Right renal pelvis (tissue), 4 donors: ENCODE results near the gene NCF4. TPM values are rescaled to one million over a fixed set of nuclear protein-coding genes. Genes with fewer than 3 reads are reported as not detected.

Experiments
- DNase-seq, 4 donors: peaks; one replicate each; pipeline ENCODE4 v3.0.0-alpha.2; 2013; ENCODE audit warnings: low read depth in 4 of 4, low spot score in 3 of 4, missing footprints in 1 of 4
- polyA plus RNA-seq, 4 donors: library from polyadenylated mRNA; unstranded; fragments of 120-200 nt; gene quantifications; one replicate each; pipeline ENCODE4 v1.2.1, GENCODE V29; 2013; ENCODE audit not compliant: insufficient read length in 4 of 4

NCF4 gene
- polyA plus RNA-seq, 4 donors, result 1.5 to 2.9 (median 2.2) TPM

- no peak for DNase-seq
Observed at GRCh38 chr22:36835903-36836302, 24.9 kb upstream of the NCF4 start.

- DNase-seq, result no peak
Observed at GRCh38 chr22:36838119-36839030, 22.4 kb upstream of the NCF4 start.

DNA sequence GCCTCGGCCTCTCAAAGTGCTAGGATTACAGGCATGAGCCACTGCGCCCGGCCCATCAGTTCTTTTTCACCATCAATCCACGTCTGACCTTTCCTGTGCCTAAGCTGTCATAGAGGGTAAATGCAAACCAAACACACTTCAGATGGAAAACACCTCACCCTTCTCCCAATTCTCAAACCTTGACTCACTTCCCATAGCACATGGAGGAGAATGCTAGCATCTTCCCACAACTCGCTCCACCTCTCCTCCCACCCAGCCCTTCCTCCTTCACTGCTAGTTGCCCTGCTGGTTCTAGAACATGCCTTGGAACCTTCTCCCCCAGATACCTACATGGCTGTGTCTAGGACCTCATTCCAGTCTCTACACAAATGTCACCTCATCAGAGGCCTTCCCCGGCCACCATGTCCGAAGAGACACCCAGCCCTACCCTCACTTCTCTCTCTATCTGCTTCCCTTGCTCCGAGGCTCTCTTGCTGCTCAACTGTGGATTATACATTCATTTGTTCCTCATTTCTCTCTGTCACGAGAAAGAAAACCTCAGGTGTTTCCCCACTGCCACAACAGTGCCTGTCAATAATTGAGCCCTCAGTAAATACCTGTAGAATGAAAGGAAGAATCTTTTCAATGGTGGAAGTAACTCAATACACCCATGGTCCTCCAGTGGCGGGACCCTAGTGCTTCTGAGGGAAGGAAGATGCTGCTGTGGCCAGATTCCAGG is 21.3 kb upstream of the NCF4 start:
- no peak for DNase-seq

- no peak for DNase-seq
Observed at GRCh38 chr22:36840106-36840505, 20.7 kb upstream of the NCF4 start.

GRCh38 chr22:36846271-36846670 is 14.5 kb upstream of the NCF4 start:
- no peak for DNase-seq

GRCh38 chr22:36846949-36847348 is 13.9 kb upstream of the NCF4 start:
- no peak for DNase-seq

DNA sequence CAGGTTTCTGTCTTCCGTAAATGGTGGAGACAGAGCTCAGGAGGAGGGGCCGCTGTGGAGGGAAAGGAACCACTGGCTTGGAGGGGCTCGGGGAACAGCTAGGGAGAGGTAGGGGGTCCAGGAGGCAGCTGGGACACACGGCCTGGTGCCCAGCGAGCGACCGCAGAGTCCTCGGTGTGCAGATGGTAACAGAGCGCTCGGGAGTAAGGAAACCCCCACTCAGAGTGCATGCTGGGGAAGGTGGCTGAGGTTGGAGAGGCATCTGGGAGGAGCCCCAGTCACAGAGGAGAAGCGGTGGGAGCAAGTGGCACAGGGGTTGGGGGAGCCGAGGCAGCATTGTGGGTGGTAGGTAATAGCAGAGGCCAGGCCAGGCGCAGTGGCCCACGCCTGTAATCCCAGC is 10.8 kb upstream of the NCF4 start:
- DNase-seq, result no peak

GRCh38 chr22:36850682-36851081 is 10.1 kb upstream of the NCF4 start:
- DNase-seq, result no peak

DNA sequence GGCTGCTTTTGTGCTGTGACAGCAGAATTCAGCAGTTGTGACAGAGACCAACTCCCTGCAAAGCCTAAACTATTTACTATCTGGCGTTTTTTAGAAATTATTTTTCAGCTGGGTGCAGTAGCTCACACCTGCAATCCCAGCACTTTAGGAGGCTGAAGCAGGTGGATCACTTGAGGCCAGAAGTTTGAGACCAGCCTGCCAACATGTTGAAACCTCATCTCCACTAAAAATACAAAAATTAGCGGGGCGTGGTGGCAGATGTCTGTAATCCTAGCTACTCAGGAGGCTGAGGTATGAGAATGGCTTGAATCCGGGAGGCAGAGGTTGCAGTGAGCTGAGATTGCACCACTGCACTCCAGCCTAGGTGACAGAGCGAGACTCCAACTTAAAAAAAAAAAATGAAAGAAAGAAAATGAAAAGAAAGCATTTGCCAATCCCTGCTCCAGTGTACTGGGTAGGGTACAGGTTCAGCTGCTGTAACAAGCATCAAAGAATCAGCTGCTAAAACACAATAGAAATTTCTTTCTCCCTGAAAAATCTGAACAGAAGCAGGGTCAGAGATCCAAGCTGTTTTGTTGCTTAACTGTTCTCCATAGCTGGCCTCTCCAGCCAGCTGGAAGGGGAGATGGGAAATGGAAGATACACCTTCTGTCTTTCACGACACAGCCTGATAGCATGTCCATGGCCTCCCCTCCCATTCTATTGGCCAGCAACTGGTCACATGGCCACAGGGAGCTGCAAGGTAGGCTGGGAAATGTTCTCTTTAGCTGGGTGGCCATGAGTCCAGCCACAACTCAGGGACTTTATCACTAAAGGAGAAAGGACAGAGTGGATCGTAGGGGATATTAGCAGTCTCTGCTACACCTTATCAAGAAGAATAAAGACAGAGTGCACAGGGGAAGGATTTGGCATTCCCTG is 8.5 kb upstream of the NCF4 start:
- no peak for DNase-seq

DNA sequence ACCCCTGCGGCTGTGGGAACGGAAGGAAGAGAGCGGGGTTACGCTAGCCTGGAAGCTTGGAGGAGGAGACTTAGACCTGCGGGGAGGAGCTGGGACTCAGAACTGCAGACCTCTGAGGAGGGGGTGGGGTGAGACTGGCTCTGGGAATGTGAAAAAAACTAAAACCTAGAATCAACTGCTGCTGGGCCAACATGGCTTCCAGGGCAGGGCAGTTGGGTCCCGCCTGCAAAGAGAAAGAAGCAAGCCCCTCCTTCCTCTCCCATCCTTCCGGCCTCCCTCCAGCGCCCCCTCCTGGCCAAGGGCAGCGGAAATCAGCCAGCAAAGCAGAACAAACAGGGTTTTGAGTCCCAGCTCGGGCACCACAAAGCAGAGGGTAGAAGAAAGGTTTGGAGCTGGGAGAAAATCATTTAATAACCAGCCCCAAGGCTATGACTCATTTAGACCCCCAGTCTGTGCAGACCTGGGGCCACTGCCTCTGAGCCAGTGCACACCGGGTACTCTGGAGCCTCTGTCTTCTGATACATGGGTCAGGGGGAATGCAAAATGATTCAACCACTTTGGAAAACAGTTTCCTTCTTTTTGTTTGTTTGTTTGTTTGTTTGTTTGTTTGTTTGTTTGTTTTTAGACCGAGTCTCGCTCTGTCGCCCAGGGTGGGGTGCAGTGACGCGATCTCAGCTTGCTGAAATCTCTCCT is 7.3 kb upstream of the NCF4 start:
- DNase-seq, result peak in 3 of 4 donors; percentile 24 to 40 (median 28)

- no peak for DNase-seq
Observed at GRCh38 chr22:36855478-36855877, 5.3 kb upstream of the NCF4 start.

GRCh38 chr22:36856121-36856791 is 4.5 kb upstream of the NCF4 start:
- peak; percentile 74 to 89 (median 80) for DNase-seq

DNA sequence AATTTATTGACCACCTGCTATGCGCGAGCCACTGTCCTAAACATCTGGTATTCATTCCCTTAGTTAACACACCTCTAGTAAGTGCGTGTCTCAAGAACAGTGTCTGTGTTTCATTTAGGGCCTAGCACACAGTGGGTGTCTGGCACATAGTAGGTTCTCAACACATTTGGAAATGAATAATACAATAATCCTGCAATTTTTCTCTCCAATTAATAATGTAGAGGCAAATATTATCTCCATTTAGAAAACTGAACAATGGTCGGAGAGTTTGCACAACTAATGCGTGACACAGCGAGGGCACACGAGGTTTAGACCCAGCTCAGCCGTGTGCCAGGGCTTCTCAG is 4.0 kb upstream of the NCF4 start:
- no peak for DNase-seq

GRCh38 chr22:36858156-36858555 is 2.6 kb upstream of the NCF4 start:
- no peak for DNase-seq

GRCh38 chr22:36858966-36859365 is 1.8 kb upstream of the NCF4 start:
- no peak for DNase-seq

GRCh38 chr22:36860017-36860416 is 789 bp upstream of the NCF4 start:
- no peak for DNase-seq

DNA sequence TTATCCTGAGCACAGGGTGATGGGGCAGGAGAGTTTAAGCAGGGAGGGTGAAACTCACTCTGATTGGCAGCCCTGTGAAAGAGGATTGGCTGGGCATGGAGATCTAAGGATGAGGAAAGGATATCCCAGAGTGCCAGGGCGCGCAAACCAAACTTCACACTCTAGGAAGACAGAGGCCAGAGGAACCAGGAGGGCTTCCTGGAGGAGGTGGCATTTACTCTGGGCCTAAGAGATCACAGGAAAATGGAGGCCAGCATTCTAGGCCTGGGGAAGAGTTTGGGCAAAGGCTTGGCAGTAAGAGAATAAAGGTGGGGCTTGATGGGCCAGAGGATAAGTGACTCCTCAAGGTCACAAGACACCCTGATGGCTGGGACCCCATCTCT is 377 bp upstream of the NCF4 start:
- no peak for DNase-seq

DNA sequence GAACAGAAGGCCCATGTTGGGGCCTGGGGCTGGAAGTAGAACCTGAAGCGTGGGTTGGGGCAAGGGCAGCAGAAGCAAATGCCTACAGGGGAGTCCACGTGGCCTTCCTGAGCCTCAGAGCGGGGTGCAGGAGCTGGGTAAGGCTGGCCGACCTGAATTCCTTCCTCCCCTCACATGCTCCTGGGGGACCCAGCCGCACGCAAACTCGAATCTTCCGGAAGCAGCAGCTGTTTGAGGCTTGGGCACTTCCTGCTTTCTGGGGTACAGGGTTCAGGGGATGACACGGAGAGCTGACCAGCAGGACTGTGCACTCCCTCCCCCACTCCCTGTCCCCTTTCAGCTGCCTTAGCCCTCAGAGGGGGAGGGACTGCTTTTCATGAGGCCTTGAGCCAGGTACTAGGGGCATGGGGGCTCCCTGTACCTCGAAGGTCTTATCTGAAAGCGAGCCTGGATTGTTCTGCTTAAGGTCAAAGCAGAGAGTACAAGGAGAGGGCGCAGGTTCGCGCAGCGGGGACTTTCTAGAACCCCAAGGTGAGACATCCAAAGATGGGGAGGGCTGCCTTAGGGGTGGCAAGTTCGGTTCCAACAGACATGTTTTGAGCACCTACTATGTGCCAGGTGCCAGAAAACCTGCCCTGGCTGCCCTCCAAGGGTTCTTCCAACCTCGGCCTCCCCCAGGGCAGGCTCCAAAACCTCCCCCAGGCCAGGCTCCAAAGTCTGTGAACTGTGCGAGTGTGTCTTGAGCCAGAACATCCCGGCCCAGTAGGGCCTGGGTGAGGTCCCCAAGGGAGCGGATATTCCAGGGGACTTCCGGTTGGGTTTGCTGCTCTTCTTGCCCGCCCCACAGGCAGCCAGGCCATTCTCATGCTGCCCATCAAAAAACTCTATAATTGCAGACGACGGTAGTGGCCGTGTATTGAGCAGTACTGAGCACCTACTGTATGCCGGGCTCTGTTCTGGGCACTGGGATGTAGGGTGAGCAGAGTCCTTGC is 1.7 kb downstream of the NCF4 start:
- no peak for DNase-seq

DNA sequence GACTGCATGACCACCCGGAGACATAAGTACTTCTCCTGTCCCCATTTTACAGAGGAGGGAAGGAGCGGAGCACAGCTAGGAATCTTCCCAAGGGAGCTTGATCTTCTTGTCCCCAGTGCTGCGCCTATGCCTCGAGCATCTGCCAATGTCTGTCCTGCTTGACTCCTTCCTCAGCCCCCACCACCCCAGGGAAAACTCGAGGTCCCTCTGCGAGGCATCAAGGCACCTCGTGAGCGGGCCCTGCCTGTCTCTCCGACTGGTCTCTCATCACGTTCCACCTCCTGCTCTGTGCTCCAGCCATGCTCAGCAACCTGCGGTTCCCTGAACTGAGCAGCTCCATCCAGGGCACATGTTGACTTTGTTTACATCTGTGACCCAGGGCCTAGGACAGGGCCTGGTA is 2.5 kb downstream of the NCF4 start:
- DNase-seq, result no peak
